Naive thymus-derived CD4-positive, alpha-beta T cell (primary cell): ENCODE measurements around the gene NEURL1. TPM values are rescaled to one million over a fixed set of nuclear protein-coding genes. Genes with fewer than 3 reads are reported as not detected.
A peak's percentile ranks its signal among the peaks of the same experiment; 100 is the strongest.
"Not testable (repeated sequence)": the region's sequence is repeated elsewhere in the genome, so short reads cannot be mapped to it uniquely, and the experiment has no call there.

Experiments used
- ATAC-seq: fragments of 150-1000 bp; cut with Tn5 transposase; 2 replicates; pipeline ENCODE4 v1.10.0; 2021; ENCODE audit warnings: mild to moderate bottlenecking, moderate library complexity
- CTCF ChIA-PET: fragments of 350-600 bp; sonication (Branson Sonifier 250); formaldehyde crosslinking; loops from one replicate; lab custom pipeline; 2021; ENCODE audit warnings: antibody characterized with exemption; lab: Charles Lee
- POLR2A ChIA-PET: fragments of 350-600 bp; sonication (Branson Sonifier 250); formaldehyde crosslinking; loops from one replicate; lab custom pipeline; 2021; ENCODE audit warnings: antibody characterized with exemption, inconsistent platforms; lab: Charles Lee
- DNase-seq, 9 donors: peaks; one replicate each; pipeline versions ENCODE4 v3.0.0 to v3.0.0-alpha.2; 2020 to 2022; ENCODE audit warnings: mixed read lengths in 1 of 9
- H3K27ac ChIP-seq: one replicate; pipeline ENCODE4 v1.7.0; 2013; ENCODE audit warnings: mild to moderate bottlenecking, low read depth, low read length, moderate library complexity
- H3K27me3 ChIP-seq, 2 donors: one replicate each; pipeline ENCODE4 v1.7.0; 2013; ENCODE audit warnings: low read length in 2 of 2, mild to moderate bottlenecking in 2 of 2, moderate library complexity in 2 of 2; ENCODE audit not compliant: control insufficient read depth in 2 of 2, insufficient read depth in 2 of 2
- H3K36me3 ChIP-seq, 3 experiments: 1 replicate in 2 of 3; 2 replicates in 1 of 3; pipeline ENCODE4 v1.7.0; 2013; ENCODE audit warnings: low read length in 3 of 3, mild to moderate bottlenecking in 3 of 3, moderate library complexity in 1 of 3; ENCODE audit not compliant: insufficient read depth in 3 of 3, control insufficient read depth in 2 of 3
- H3K4me1 ChIP-seq, 2 donors: one replicate each; pipeline ENCODE4 v1.7.0; 2013; ENCODE audit warnings: low read length in 2 of 2, mild to moderate bottlenecking in 2 of 2, moderate library complexity in 1 of 2; ENCODE audit not compliant: control insufficient read depth in 2 of 2, insufficient read depth in 2 of 2
- H3K4me3 ChIP-seq: 2 replicates; pipeline ENCODE4 v1.7.0; 2013; ENCODE audit warnings: mild to moderate bottlenecking, low read length
- H3K9me3 ChIP-seq, 3 experiments: 1 replicate in 2 of 3; 2 replicates in 1 of 3; pipeline ENCODE4 v1.7.0; 2013; ENCODE audit warnings: low read length in 3 of 3; ENCODE audit not compliant: control insufficient read depth in 2 of 3
- H3K27ac Mint-ChIP-seq, 9 donors: one replicate each; pipeline ENCODE4 v1.8.0; 2020 to 2022; ENCODE audit warnings: mixed read lengths in 9 of 9, mild to moderate bottlenecking in 8 of 9, moderate library complexity in 5 of 9, inconsistent platforms in 2 of 9
- H3K27me3 Mint-ChIP-seq, 5 donors: one replicate each; pipeline ENCODE4 v1.8.0; 2021 to 2022; ENCODE audit warnings: mixed read lengths in 5 of 5, mild to moderate bottlenecking in 1 of 5
- H3K36me3 Mint-ChIP-seq, 5 donors: one replicate each; pipeline ENCODE4 v1.8.0; 2020 to 2022; ENCODE audit warnings: mixed read lengths in 5 of 5, mild to moderate bottlenecking in 3 of 5, inconsistent platforms in 1 of 5
- H3K4me1 Mint-ChIP-seq, 7 donors: one replicate each; pipeline ENCODE4 v1.8.0; 2020 to 2022; ENCODE audit warnings: mixed read lengths in 7 of 7, mild to moderate bottlenecking in 3 of 7, inconsistent platforms in 1 of 7
- H3K4me3 Mint-ChIP-seq, 10 donors: one replicate each; pipeline ENCODE4 v1.8.0; 2020 to 2022; ENCODE audit warnings: mild to moderate bottlenecking in 10 of 10, mixed read lengths in 10 of 10, moderate library complexity in 6 of 10, inconsistent platforms in 2 of 10
- H3K9me3 Mint-ChIP-seq, 11 donors: one replicate each; pipeline ENCODE4 v1.8.0; 2020 to 2022; ENCODE audit warnings: mixed read lengths in 11 of 11, mild to moderate bottlenecking in 4 of 11, inconsistent platforms in 1 of 11, moderate library complexity in 1 of 11
- intact Hi-C, 2 donors: fragments of 100-400 bp; cut with micrococcal nuclease; formaldehyde crosslinking; loops; one replicate each; pipeline ENCODE4 v1.15.1; 2023
- polyA plus RNA-seq, 2 donors: library from polyadenylated mRNA; unstranded; fragments of 300-500 nt; fragmentation: Illumina TruSeq; gene quantifications; one replicate each; pipeline ENCODE4 v1.2.3, GENCODE V29; 2021
- total RNA-seq, 6 experiments: library from RNA in 5 of 6; stranded (reverse) in 5 of 6; gene quantifications; 1 replicate in 5 of 6; 2 replicates in 1 of 6; pipeline ENCODE4 v1.2.3 and lab custom pipeline; 2021 to 2026

Gene NEURL1
- total and polyA plus RNA-seq, 7 experiments from 2014 or later, result 0.76 to 9.2 (median 1.1) TPM

DNA sequence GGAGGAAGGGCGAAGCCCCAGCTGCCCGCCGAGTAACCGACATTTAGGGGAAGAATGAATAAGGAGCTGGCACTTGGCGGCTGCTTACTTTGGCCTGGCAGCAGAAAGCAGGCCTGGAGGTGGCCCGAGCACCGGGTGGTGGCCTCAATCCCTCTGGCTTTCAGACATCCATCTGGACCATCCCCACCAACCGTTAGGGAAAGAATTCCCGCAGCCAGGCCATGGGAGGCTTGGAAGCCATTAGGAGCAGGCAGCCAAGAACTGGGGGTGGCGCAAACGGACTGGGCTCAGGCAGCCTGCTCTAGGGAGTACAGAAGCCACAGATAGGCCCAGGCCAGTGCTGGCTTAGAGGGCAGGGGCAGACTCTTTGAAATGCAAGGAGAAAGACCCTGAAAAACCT is 132.7 kb downstream of the NEURL1 start:
- peaks cover 0 to 2% (median 0%) of the 10 kb centered on the region in 7 donors for H3K4me1 Mint-ChIP-seq
- no peak overlapping the region for H3K4me3 ChIP-seq
- H3K4me3 Mint-ChIP-seq, result no peak overlapping the region
- H3K27me3 ChIP-seq, result no peaks in the 10 kb centered on the region
- ChIA-PET CTCF (no interaction called here), POLR2A (no interaction called here)
- H3K4me1 ChIP-seq, result no peaks in the 10 kb centered on the region
- no peaks in the 10 kb centered on the region for H3K36me3 ChIP-seq
- H3K27ac Mint-ChIP-seq, result no peak overlapping the region
- DNase-seq (no peak), ATAC-seq (no peak)
- H3K9me3 ChIP-seq, result no peaks in the 10 kb centered on the region
- no peak overlapping the region for H3K27ac ChIP-seq
- H3K36me3 Mint-ChIP-seq, result peaks cover 0 to 10% (median 3%) of the 10 kb centered on the region in 5 donors
- intact Hi-C loops, result no loop called here
- H3K27me3 Mint-ChIP-seq, result no peaks in the 10 kb centered on the region
- H3K9me3 Mint-ChIP-seq, result no peaks in the 10 kb centered on the region

DNA sequence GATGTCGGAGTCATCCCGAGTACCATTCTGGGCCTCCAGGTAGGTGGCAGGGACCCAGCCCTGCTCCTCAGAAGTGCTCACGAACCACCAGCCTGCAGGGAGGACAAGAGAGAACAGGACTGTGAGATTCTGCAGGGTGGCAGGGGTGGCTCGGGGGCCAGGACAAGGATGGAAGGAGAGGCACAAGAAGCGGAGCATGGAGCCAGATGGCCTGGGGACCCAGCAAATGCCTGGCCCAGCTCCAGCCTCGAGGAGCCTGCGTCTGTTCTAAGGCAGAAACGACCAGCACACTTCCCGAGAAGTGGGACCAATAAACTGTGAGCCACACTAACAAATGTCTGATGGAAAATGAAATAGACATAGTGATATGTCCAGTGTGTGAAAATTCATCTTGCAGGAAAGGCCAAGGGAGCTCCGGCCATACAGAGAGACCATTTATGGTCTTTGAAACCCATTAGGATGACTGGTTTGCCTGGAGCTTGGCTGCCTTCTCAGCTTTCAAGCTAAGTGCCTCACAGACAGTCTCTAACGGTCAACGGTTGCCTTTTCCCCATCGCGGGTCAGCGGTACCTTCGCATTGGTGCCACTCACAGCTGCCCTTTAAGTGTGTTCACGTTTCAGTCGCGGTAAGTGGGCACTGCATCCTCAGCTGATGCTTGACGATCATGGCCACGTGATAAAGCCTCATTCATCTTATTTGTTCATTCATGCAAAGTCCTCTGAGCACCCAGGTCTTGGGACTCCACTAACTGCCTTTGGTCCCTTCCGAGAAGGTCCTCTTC is 133.8 kb downstream of the NEURL1 start:
- no peak overlapping the region for H3K27ac ChIP-seq
- Mint-ChIP-seq H3K27me3 (no peaks in the 10 kb centered on the region), H3K27ac (no peak overlapping the region), H3K4me1 (peaks cover 0 to 2% (median 0%) of the 10 kb centered on the region in 7 donors), H3K36me3 (peaks cover 0 to 10% (median 3%) of the 10 kb centered on the region in 5 donors), H3K9me3 (no peaks in the 10 kb centered on the region), H3K4me3 (no peak overlapping the region)
- no peaks in the 10 kb centered on the region for H3K9me3 ChIP-seq
- H3K27me3 ChIP-seq, result no peaks in the 10 kb centered on the region
- no peaks in the 10 kb centered on the region for H3K4me1 ChIP-seq
- CTCF ChIA-PET, result no interaction called here
- POLR2A ChIA-PET, result no interaction called here
- DNase-seq, result no peak
- no peak overlapping the region for H3K4me3 ChIP-seq
- H3K36me3 ChIP-seq, result no peaks in the 10 kb centered on the region
- no peak for ATAC-seq
- intact Hi-C loops, result no loop called here

DNA sequence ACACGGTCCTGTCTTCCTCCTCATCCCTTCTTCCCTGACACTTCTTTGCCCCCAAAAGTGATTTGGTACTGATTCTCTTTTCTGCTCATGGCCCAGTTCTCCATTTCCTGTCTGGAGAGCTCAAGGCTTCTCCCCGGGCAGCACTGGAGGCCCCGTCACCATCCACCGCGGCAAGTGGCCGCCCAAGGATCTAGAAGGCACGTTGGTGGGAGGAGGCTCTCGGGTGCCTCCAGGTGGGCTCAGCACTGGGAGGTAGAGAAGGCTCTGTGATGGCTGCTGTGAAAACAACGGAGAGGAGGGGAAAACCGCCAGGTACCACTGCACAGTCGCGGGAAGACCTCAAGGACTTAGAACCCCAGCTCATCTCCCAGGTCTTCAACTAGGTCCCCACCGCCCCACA is 134.4 kb downstream of the NEURL1 start:
- peaks cover 0 to 2% (median 0%) of the 10 kb centered on the region in 7 donors for H3K4me1 Mint-ChIP-seq
- POLR2A ChIA-PET, result no interaction called here

DNA sequence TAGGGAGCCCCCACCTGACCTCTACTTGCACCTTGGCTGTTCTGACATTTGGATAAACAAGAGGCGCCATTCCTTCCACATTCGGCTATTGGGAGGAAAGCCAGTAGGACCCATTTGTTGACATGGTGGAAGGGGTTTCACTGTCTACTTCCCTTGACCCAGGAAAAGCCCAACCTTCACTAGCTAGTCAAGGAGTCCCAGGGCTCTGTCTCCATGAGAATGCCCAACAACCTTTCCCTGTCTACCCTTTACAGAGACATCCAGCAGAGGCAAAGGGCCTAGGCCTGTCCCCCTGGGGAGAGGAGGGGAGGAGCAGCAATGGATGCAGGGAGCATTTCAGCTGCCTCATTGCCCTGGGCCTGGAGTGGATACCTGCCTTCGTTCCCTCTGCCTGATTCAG is 136.1 kb downstream of the NEURL1 start:
- no peak overlapping the region for H3K27ac Mint-ChIP-seq
- H3K27me3 ChIP-seq, result no peaks in the 10 kb centered on the region
- DNase-seq (no peak), ATAC-seq (no peak)
- intact Hi-C loops, result no loop called here
- ChIA-PET CTCF (no interaction called here), POLR2A (no interaction called here)
- H3K4me3 Mint-ChIP-seq, result no peak overlapping the region
- H3K4me1 Mint-ChIP-seq, result peaks cover 0 to 2% (median 0%) of the 10 kb centered on the region in 7 donors
- H3K4me1 ChIP-seq, result no peaks in the 10 kb centered on the region
- no peak overlapping the region for H3K27ac ChIP-seq
- H3K9me3 Mint-ChIP-seq, result no peaks in the 10 kb centered on the region
- no peaks in the 10 kb centered on the region for H3K27me3 Mint-ChIP-seq
- H3K36me3 ChIP-seq, result no peaks in the 10 kb centered on the region
- H3K9me3 ChIP-seq, result no peaks in the 10 kb centered on the region
- peaks cover 0 to 11% (median 3%) of the 10 kb centered on the region in 5 donors for H3K36me3 Mint-ChIP-seq
- no peak overlapping the region for H3K4me3 ChIP-seq

More for the DNA sequence above, 134.4 kb downstream of the NEURL1 start:
- no peak for ATAC-seq
- no peak overlapping the region for H3K4me3 ChIP-seq
- no peak overlapping the region for H3K27ac ChIP-seq
- no peaks in the 10 kb centered on the region for H3K27me3 ChIP-seq
- CTCF ChIA-PET, result no interaction called here
- Mint-ChIP-seq H3K27me3 (no peaks in the 10 kb centered on the region), H3K4me3 (no peak overlapping the region), H3K9me3 (no peaks in the 10 kb centered on the region), H3K36me3 (peaks cover 0 to 10% (median 3%) of the 10 kb centered on the region in 5 donors), H3K27ac (peak overlapping the region in 1 of 9 donors; percentile 45)
- no peak for DNase-seq
- H3K9me3 ChIP-seq, result no peaks in the 10 kb centered on the region
- intact Hi-C loops, result no loop called here
- H3K36me3 ChIP-seq, result no peaks in the 10 kb centered on the region
- H3K4me1 ChIP-seq, result no peaks in the 10 kb centered on the region

DNA sequence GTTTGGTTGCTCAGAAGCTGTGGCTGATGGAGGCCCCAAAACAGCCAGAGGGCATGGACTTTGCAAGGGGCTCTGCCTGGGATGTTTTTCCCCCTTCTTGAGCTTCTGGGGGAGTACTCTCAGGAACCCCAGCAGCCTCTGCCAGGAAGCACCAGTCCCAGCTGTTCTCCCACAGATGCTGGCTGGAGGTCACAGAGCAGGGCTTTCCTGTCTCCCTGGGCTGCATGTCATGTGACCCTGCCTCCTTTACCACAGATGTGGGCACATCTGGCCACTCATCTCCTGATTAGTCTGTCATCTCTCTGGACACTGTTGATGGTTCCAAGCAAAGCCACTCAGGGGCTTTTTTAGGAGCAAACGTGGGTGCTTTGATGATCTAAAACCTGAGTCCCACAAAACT is 136.7 kb downstream of the NEURL1 start:
- Histone ChIP-seq H3K4me1 (no peaks in the 10 kb centered on the region), H3K36me3 (no peaks in the 10 kb centered on the region), H3K27ac (no peak overlapping the region), H3K9me3 (no peaks in the 10 kb centered on the region), H3K27me3 (no peaks in the 10 kb centered on the region), H3K4me3 (no peak overlapping the region)
- Mint-ChIP-seq H3K4me3 (no peak overlapping the region), H3K27ac (no peak overlapping the region), H3K9me3 (no peaks in the 10 kb centered on the region), H3K4me1 (peaks cover 0 to 6% (median 0%) of the 10 kb centered on the region in 7 donors), H3K27me3 (no peaks in the 10 kb centered on the region), H3K36me3 (peaks cover 0 to 15% (median 3%) of the 10 kb centered on the region in 5 donors)
- ATAC-seq (no peak), DNase-seq (no peak)
- POLR2A ChIA-PET, result interaction anchor here (1.6 kb wide), 1 partner anchor 12 kb away, joined by 3 read pairs; no protein-coding TSS in a partner anchor
- intact Hi-C loops, result no loop called here
- CTCF ChIA-PET, result no interaction called here

DNA sequence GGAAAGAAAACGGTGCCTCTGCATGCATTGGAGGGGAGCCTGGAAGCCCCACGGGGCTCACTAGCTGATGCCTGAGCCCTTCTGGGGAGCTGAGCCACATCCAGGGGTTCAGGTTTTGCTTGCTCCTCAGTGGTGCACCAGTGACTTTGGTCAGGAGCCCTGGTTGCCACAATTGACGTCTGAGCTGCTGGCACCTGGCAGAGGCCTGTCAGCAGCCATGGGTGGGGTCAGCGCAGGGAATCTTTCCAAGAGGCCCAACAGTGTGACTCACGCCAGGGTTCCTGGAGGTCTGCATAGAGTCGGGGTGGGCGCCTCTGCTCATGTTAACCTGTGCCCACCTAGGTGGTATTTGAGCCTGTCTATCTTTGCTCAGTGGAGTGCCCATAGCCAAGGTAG is 138.7 kb downstream of the NEURL1 start:
- intact Hi-C loops, result no loop called here
- POLR2A ChIA-PET, result no interaction called here
- DNase-seq (no peak), ATAC-seq (no peak)
- H3K27ac Mint-ChIP-seq, result no peak overlapping the region
- no peaks in the 10 kb centered on the region for H3K36me3 ChIP-seq
- H3K4me1 ChIP-seq, result no peaks in the 10 kb centered on the region
- no peak overlapping the region for H3K4me3 ChIP-seq
- CTCF ChIA-PET, result no interaction called here
- no peaks in the 10 kb centered on the region for H3K27me3 Mint-ChIP-seq
- no peak overlapping the region for H3K4me3 Mint-ChIP-seq
- H3K9me3 ChIP-seq, result no peaks in the 10 kb centered on the region
- H3K9me3 Mint-ChIP-seq, result no peaks in the 10 kb centered on the region
- peaks cover 0 to 15% (median 0%) of the 10 kb centered on the region in 5 donors for H3K36me3 Mint-ChIP-seq
- no peak overlapping the region for H3K27ac ChIP-seq
- no peaks in the 10 kb centered on the region for H3K27me3 ChIP-seq
- H3K4me1 Mint-ChIP-seq, result peaks cover 0 to 6% (median 0%) of the 10 kb centered on the region in 7 donors

DNA sequence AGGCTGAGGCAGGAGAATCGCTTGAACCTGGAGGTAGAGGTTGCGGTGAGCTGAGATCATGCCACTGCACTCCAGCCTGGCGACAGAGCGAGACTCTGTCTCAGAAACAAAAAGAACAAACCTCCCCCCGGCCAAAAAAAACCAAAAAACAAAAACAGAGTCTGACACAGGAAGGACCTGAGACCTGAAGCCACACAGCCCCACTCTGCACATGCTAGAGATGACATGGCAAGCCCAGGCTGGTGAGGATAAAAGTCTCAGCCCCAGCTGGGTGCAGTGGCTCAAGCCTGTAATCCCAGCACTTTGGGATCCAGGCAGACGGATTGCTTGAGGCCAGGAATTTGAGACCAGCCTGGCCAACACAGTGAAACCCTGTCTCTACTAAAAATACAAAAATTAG is 139.4 kb downstream of the NEURL1 start:
- ATAC-seq, DNase-seq, H3K27me3 ChIP-seq, intact Hi-C loops, H3K9me3 Mint-ChIP-seq, H3K27me3 Mint-ChIP-seq, H3K36me3 ChIP-seq, H3K4me1 Mint-ChIP-seq, H3K4me1 ChIP-seq, H3K27ac ChIP-seq, H3K4me3 ChIP-seq, H3K9me3 ChIP-seq, H3K36me3 Mint-ChIP-seq, H3K4me3 Mint-ChIP-seq, POLR2A ChIA-PET: not testable (repeated sequence)
- CTCF ChIA-PET, result interaction anchor here (0.7 kb wide), 1 partner anchor 17 kb away, joined by 3 read pairs; no protein-coding TSS in a partner anchor
- peak overlapping the region in 1 of 9 donors; percentile 52 for H3K27ac Mint-ChIP-seq
